GM10248 (cell line): ENCODE measurements around the gene NTF3.

Experiments
- CTCF ChIA-PET: fragments of 300-600 bp; sonication (Branson Sonifier 250); formaldehyde crosslinking; extraction: SDS; loops from one replicate; lab custom pipeline; 2021; ENCODE audit warnings: antibody characterized with exemption; lab: Yijun Ruan, JAX
- POLR2A ChIA-PET: fragments of 350-650 bp; sonication (Branson Sonifier 250); formaldehyde crosslinking; extraction: SDS; loops from one replicate; lab custom pipeline; 2020; ENCODE audit warnings: antibody characterized with exemption; lab: Yijun Ruan, JAX
- DNase-seq: peaks from one replicate; pipeline ENCODE4 v3.0.0; 2012; ENCODE audit errors: extremely low spot score
- CTCF ChIP-seq: IDR thresholded peaks from 2 replicates; pipeline ENCODE4 v1.5.1; 2012; ENCODE audit warnings: mild to moderate bottlenecking, low read depth; ENCODE audit errors: extremely low read depth, missing control alignments, control extremely low read depth

NTF3 gene

GRCh38 chr12:5409619-5410018 lies 22.3 kb upstream of the NTF3 start:
- CTCF ChIA-PET: no interaction called here
- no peak for TF ChIP-seq CTCF
- POLR2A ChIA-PET: no interaction called here
- no peak for DNase-seq

GRCh38 chr12:5416571-5416970 lies 15.3 kb upstream of the NTF3 start:
- no peak for DNase-seq
- no peak for TF ChIP-seq CTCF
- ChIA-PET POLR2A (no interaction called here), CTCF (no interaction called here)

- no peak for DNase-seq
- TF ChIP-seq CTCF: no peak
- ChIA-PET CTCF (no interaction called here), POLR2A (no interaction called here)
Observed at GRCh38 chr12:5417500-5417899, 14.4 kb upstream of the NTF3 start.

GRCh38 chr12:5428332-5429221 lies 3.3 kb upstream of the NTF3 start:
- POLR2A ChIA-PET: no interaction called here
- CTCF ChIA-PET: no interaction called here
- no peak for TF ChIP-seq CTCF
- no peak for DNase-seq

GRCh38 chr12:5429741-5430557 lies 2.0 kb upstream of the NTF3 start:
- CTCF ChIA-PET: no interaction called here
- no peak for DNase-seq
- POLR2A ChIA-PET: no interaction called here
- TF ChIP-seq CTCF: no peak

- no peak for DNase-seq
- CTCF ChIA-PET: no interaction called here
- no peak for TF ChIP-seq CTCF
- POLR2A ChIA-PET: no interaction called here
Observed at GRCh38 chr12:5430641-5431603, 986 bp upstream of the NTF3 start.
